GM12878 (cell line): ENCODE measurements around the gene DDX49. TPM values are rescaled to one million over a fixed set of nuclear protein-coding genes. Genes with fewer than 3 reads are reported as not detected.

Source experiments
- BRCA1 ChIP-seq: IDR thresholded peaks from 2 replicates; pipeline ENCODE4 v1.6.1; 2011; ENCODE audit warnings: low read depth, low read length, improper control_type of control experiment
- EED ChIP-seq: sonication (generic); IDR thresholded peaks from 2 replicates; pipeline ENCODE4 v1.6.1; 2016; ENCODE audit warnings: antibody characterized with exemption, low read depth
- ELK1 ChIP-seq: IDR thresholded peaks from 2 replicates; pipeline ENCODE4 v1.6.1; 2012; ENCODE audit warnings: low read depth, low read length, improper control_type of control experiment
- FOS ChIP-seq: IDR thresholded peaks from 3 replicates; pipeline ENCODE4 v1.6.1; 2011; ENCODE audit warnings: borderline replicate concordance; ENCODE audit not compliant: insufficient read length; ENCODE audit errors: extremely low read depth
- HDAC6 ChIP-seq: fragments of 200-600 bp; sonication (generic); IDR thresholded peaks from one replicate; pipeline ENCODE4 v1.8.0; 2017; ENCODE audit warnings: antibody characterized with exemption; ENCODE audit not compliant: unreplicated experiment
- MXI1 ChIP-seq: fragments of 150-350 bp; IDR thresholded peaks from 2 replicates; pipeline ENCODE4 v1.6.1; 2011; ENCODE audit warnings: low read depth, mild to moderate bottlenecking, inconsistent platforms, low read length, improper control_type of control experiment
- MYB ChIP-seq: fragments of 150-350 bp; IDR thresholded peaks from 2 replicates; pipeline ENCODE4 v1.6.1; 2014; ENCODE audit warnings: mild to moderate bottlenecking, low read depth, low read length, borderline replicate concordance
- MYC ChIP-seq: IDR thresholded peaks from 2 replicates; pipeline ENCODE4 v1.6.1; 2011; ENCODE audit warnings: mild to moderate bottlenecking, low read length, moderate library complexity, inconsistent platforms; ENCODE audit not compliant: insufficient read depth, insufficient replicate concordance, insufficient read length, severe bottlenecking
- NRF1 ChIP-seq: conservative IDR thresholded peaks from 2 replicates; pipeline ENCODE4 v1.6.1; 2011; ENCODE audit warnings: mild to moderate bottlenecking, low read depth, low read length, improper control_type of control experiment
- PAX5 ChIP-seq: IDR thresholded peaks from 2 replicates; pipeline ENCODE4 v1.6.1; 2011; ENCODE audit warnings: low read depth, low read length, borderline replicate concordance
- RAD51 ChIP-seq: fragments of 450-650 bp; IDR thresholded peaks from 2 replicates; pipeline ENCODE4 v1.6.1; 2016; ENCODE audit warnings: moderate library complexity, mild to moderate bottlenecking, inconsistent platforms
- RELA ChIP-seq: fragments of 450-650 bp; IDR thresholded peaks from 2 replicates; pipeline ENCODE4 v1.8.0; 2014; ENCODE audit warnings: borderline replicate concordance; ENCODE audit not compliant: partially characterized antibody
- RELB ChIP-seq: fragments of 450-650 bp; IDR thresholded peaks from 2 replicates; pipeline ENCODE4 v1.6.1; 2017; ENCODE audit warnings: low read depth, mild to moderate bottlenecking, moderate library complexity
- TCF7 ChIP-seq: IDR thresholded peaks from 2 replicates; pipeline ENCODE4 v1.6.1; 2014; ENCODE audit warnings: antibody characterized with exemption, borderline replicate concordance
- polyA plus RNA-seq, 11 experiments: library from polyadenylated mRNA; depleted of rRNA in 4 of 11; unstranded in 6 of 11; stranded (reverse) in 5 of 11; fragments of >200 nt; fragmentation: Nextera tagmentation in 4 of 11; fragmentation: Illumina TruSeq in 1 of 11; extraction: Ambion mirVana in 4 of 11; extraction: Trizol in 1 of 11; gene quantifications; 1 replicate in 1 of 11; 2 replicates in 10 of 11; pipeline versions ENCODE4 v1.2.1 to v1.2.3, GENCODE V29; 2011 to 2016; ENCODE audit warnings: inconsistent platforms in 2 of 11, missing spikeins in 2 of 11, low read depth in 1 of 11
- total RNA-seq, 4 experiments: library from RNA; depleted of rRNA in 3 of 4; stranded (reverse); fragments of >200 nt in 3 of 4; fragmentation: Illumina TruSeq in 1 of 4; extraction: Trizol in 1 of 4; gene quantifications; 2 replicates each; pipeline versions ENCODE4 v1.2.1 to v1.2.3, GENCODE V29; 2013 to 2021
- TF ChIP-seq, protein P1 (sequence below): fragments of 450-650 bp; IDR thresholded peaks from 2 replicates; pipeline ENCODE4 v1.6.1; 2016; ENCODE audit warnings: mild to moderate bottlenecking
- TF ChIP-seq, protein P2 (sequence below): IDR thresholded peaks from 2 replicates; pipeline ENCODE4 v1.6.1; 2011; ENCODE audit warnings: borderline replicate concordance, low read depth, mild to moderate bottlenecking, moderate library complexity, mixed read lengths, low read length; ENCODE audit not compliant: insufficient read depth; ENCODE audit errors: extremely low read length
- TF ChIP-seq, protein P3 (sequence below): IDR thresholded peaks from 2 replicates; pipeline ENCODE4 v1.6.1; 2011; ENCODE audit warnings: mild to moderate bottlenecking, low read depth, low read length, moderate library complexity; ENCODE audit not compliant: insufficient replicate concordance
- TF ChIP-seq, protein P4 (sequence below): fragments of 450-650 bp; IDR thresholded peaks from 2 replicates; pipeline ENCODE4 v1.6.1; 2017; ENCODE audit warnings: mild to moderate bottlenecking, moderate library complexity

DDX49 gene
- total and polyA plus RNA-seq, 10 of the 15 experiments (the other 5 are each of a cell fraction or from before 2014, with no cell fraction given) = 0.58 to 102 (median 48.1) TPM

DNA sequence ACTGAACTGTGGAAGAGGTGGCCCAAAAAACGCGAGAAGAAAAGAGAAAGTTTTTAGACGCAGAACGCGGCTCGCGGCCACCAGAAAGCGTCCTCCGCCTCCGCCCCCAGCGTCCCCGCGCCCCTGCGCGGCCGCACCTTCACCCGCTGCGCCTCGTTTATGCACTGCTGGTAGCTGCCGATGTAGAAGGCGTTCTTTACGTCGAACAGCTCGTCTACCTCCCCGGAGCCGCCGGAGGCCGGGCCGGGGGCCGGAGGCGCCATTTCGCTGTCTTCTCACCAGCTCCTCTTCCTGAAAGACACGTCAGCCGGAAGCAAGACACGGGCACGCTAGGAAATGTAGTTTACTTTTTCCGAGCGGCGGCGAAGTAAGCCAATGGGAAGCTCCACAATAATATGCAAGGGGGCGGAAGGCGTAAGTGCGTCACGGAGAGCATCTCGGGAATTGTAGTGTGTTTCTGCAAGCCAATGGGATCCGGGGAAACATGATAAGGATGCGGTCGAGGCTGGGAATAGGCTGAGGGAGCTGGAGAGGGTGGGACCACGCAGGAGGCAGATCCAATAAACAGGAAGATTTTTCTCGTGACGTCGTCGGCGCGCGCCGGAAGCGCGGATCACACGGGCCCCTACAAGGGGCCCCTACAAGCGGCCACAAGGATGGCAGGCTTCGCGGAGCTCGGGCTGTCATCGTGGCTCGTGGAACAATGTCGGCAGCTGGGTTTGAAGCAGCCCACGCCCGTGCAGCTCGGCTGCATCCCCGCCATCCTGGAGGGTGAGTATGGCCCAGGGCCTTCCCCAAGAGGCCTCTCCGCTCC, at the start of gene DDX49, which contains the start of gene COPE (continued):
- TF ChIP-seq ELK1 (peak; percentile 88), BRCA1 (0 out of 2 replicates have a peak, but pooled peaks have one; percentile 24), PAX5 (no peak), MYC (no peak), TCF7 (no peak), MXI1 (peak; percentile 99), MYB (no peak), HDAC6 (no peak), RELA (peak; percentile 12), RAD51 (peak; percentile 22; the same call in 1 of the 2 replicates), EED (0 out of 2 replicates have a peak, but pooled peaks have one; percentile 24), NRF1 (no peak; the same call in 1 of the 2 replicates), RELB (peak; percentile 96), FOS (peak; percentile 41)
- TF ChIP-seq, protein P1, sequence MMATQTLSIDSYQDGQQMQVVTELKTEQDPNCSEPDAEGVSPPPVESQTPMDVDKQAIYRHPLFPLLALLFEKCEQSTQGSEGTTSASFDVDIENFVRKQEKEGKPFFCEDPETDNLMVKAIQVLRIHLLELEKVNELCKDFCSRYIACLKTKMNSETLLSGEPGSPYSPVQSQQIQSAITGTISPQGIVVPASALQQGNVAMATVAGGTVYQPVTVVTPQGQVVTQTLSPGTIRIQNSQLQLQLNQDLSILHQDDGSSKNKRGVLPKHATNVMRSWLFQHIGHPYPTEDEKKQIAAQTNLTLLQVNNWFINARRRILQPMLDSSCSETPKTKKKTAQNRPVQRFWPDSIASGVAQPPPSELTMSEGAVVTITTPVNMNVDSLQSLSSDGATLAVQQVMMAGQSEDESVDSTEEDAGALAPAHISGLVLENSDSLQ = peak; percentile 99
- TF ChIP-seq, protein P2, sequence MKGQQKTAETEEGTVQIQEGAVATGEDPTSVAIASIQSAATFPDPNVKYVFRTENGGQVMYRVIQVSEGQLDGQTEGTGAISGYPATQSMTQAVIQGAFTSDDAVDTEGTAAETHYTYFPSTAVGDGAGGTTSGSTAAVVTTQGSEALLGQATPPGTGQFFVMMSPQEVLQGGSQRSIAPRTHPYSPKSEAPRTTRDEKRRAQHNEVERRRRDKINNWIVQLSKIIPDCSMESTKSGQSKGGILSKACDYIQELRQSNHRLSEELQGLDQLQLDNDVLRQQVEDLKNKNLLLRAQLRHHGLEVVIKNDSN = peak; percentile 3
- TF ChIP-seq, protein P3, sequence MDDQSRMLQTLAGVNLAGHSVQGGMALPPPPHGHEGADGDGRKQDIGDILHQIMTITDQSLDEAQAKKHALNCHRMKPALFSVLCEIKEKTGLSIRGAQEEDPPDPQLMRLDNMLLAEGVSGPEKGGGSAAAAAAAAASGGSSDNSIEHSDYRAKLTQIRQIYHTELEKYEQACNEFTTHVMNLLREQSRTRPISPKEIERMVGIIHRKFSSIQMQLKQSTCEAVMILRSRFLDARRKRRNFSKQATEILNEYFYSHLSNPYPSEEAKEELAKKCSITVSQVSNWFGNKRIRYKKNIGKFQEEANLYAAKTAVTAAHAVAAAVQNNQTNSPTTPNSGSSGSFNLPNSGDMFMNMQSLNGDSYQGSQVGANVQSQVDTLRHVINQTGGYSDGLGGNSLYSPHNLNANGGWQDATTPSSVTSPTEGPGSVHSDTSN = peak; percentile 95
- TF ChIP-seq, protein P4, sequence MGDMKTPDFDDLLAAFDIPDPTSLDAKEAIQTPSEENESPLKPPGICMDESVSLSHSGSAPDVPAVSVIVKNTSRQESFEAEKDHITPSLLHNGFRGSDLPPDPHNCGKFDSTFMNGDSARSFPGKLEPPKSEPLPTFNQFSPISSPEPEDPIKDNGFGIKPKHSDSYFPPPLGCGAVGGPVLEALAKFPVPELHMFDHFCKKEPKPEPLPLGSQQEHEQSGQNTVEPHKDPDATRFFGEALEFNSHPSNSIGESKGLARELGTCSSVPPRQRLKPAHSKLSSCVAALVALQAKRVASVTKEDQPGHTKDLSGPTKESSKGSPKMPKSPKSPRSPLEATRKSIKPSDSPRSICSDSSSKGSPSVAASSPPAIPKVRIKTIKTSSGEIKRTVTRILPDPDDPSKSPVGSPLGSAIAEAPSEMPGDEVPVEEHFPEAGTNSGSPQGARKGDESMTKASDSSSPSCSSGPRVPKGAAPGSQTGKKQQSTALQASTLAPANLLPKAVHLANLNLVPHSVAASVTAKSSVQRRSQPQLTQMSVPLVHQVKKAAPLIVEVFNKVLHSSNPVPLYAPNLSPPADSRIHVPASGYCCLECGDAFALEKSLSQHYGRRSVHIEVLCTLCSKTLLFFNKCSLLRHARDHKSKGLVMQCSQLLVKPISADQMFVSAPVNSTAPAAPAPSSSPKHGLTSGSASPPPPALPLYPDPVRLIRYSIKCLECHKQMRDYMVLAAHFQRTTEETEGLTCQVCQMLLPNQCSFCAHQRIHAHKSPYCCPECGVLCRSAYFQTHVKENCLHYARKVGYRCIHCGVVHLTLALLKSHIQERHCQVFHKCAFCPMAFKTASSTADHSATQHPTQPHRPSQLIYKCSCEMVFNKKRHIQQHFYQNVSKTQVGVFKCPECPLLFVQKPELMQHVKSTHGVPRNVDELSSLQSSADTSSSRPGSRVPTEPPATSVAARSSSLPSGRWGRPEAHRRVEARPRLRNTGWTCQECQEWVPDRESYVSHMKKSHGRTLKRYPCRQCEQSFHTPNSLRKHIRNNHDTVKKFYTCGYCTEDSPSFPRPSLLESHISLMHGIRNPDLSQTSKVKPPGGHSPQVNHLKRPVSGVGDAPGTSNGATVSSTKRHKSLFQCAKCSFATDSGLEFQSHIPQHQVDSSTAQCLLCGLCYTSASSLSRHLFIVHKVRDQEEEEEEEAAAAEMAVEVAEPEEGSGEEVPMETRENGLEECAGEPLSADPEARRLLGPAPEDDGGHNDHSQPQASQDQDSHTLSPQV = no peak
